Ureter (tissue), 1 donor: ENCODE measurements around the gene CCR4. TPM values are rescaled to one million over a fixed set of nuclear protein-coding genes. Genes with fewer than 3 reads are reported as not detected.
"Not testable (repeated sequence)": the region's sequence is repeated elsewhere in the genome, so short reads cannot be mapped to it uniquely, and the experiment has no call there.

Experiments
- DNase-seq: peaks from one replicate; pipeline ENCODE4 v3.0.0-alpha.2; 2020; ENCODE audit warnings: low spot score
- total RNA-seq: library from RNA; stranded (reverse); gene quantifications from one replicate; pipeline ENCODE4 v1.2.4, GENCODE V29; 2023
- donor health status: DM: yes; HTN: yes; CAD: no.

CCR4 gene
- total RNA-seq, 1 donor from 2014 or later: 0.23 TPM

GRCh38 chr3:32983124-32983523 is 31.7 kb downstream of the CCR4 start:
- no peak for DNase-seq

- not testable (repeated sequence) for DNase-seq
Measured at GRCh38 chr3:32984918-32985317, 33.5 kb downstream of the CCR4 start.

- DNase-seq: no peak
Measured at GRCh38 chr3:32989171-32989570, 37.7 kb downstream of the CCR4 start.

GRCh38 chr3:32990116-32990515 is 38.7 kb downstream of the CCR4 start:
- DNase-seq: no peak

GRCh38 chr3:32991781-32992180 is 40.3 kb downstream of the CCR4 start:
- no peak for DNase-seq

GRCh38 chr3:32992310-32992686 is 40.9 kb downstream of the CCR4 start:
- DNase-seq: no peak

- DNase-seq: no peak
Measured at GRCh38 chr3:32994045-32994444, 42.6 kb downstream of the CCR4 start.

GRCh38 chr3:32995098-32995497 is 43.7 kb downstream of the CCR4 start:
- DNase-seq: no peak

- no peak for DNase-seq
Measured at GRCh38 chr3:32996048-32996754, 44.8 kb downstream of the CCR4 start.

- no peak for DNase-seq
Measured at GRCh38 chr3:32996755-32997091, 45.3 kb downstream of the CCR4 start.

- DNase-seq: no peak
Measured at GRCh38 chr3:32998631-32999451, 47.4 kb downstream of the CCR4 start.

- no peak for DNase-seq
Measured at GRCh38 chr3:33000691-33001385, 49.4 kb downstream of the CCR4 start.

- DNase-seq: no peak
Measured at GRCh38 chr3:33001889-33002288, 50.4 kb downstream of the CCR4 start.

GRCh38 chr3:33003308-33003707 is 51.9 kb downstream of the CCR4 start:
- no peak for DNase-seq

- DNase-seq: no peak
Measured at GRCh38 chr3:33004205-33004604, 52.8 kb downstream of the CCR4 start.

- DNase-seq: no peak
Measured at GRCh38 chr3:33004961-33005360, 53.5 kb downstream of the CCR4 start.

Other genes with a start within 250 kb of the CCR4 start
- gene TRIM71, start 133.6 kb upstream of the CCR4 start, total RNA-seq: not detected
- 66.5 TPM for gene GLB1, start 145.5 kb downstream of the CCR4 start, total RNA-seq
- gene TMPPE, start 145.5 kb downstream of the CCR4 start, total RNA-seq: 13.4 TPM
- 167 TPM for gene CRTAP, start 162.4 kb downstream of the CCR4 start, total RNA-seq